Measurements from ENCODE around the gene OPRM1.

DNA sequence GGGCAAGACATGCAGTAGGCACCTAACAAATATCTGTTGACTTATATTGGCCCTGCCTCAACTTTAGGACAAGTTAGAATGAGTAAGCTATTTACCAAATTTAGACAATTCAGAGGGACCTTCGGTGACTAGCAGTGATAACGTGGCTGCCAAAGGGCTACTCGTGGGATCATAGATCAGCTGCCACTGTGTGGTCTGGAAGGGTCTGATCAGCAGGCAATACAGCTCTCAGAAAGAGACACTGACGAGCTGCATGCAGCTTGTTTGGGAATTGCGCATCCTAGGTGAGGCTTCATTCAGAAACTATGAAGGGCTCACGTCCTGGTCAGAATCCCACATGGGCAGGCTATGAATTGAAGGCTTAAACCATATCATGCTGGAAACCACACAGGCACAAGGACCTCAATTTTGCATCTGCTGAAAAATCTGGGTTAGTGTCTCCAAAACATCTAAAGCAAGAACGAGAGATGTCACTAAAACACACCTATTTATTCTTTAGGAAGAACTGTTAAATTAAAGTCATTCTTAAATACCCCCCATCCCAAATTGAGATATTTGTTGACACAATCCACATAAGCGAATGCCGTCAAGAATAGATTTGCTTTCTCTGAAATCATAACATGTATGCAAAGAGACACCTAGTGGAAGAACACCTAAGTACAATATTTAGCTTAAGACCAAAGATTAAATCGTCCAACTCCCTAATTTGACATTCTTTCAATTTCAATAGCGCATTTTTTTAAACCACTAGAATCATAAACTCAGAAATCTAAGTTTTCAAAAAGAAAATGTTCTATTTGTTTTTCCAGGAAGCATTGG is 238.0 kb downstream of the OPRM1 start:
- TF ChIP-seq, protein P1, sequence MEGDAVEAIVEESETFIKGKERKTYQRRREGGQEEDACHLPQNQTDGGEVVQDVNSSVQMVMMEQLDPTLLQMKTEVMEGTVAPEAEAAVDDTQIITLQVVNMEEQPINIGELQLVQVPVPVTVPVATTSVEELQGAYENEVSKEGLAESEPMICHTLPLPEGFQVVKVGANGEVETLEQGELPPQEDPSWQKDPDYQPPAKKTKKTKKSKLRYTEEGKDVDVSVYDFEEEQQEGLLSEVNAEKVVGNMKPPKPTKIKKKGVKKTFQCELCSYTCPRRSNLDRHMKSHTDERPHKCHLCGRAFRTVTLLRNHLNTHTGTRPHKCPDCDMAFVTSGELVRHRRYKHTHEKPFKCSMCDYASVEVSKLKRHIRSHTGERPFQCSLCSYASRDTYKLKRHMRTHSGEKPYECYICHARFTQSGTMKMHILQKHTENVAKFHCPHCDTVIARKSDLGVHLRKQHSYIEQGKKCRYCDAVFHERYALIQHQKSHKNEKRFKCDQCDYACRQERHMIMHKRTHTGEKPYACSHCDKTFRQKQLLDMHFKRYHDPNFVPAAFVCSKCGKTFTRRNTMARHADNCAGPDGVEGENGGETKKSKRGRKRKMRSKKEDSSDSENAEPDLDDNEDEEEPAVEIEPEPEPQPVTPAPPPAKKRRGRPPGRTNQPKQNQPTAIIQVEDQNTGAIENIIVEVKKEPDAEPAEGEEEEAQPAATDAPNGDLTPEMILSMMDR (IDR thresholded peaks at IDR 0.05; ENCODE audit: low read depth, low read length): peak; percentile 58
- TF ChIP-seq EZH2phosphoT487 (IDR thresholded peaks at IDR 0.05; ENCODE audit: low read depth): no peak

Measured in OCI-LY3 (cell line).